ENCODE results near the gene LEPR.
"Not testable (repeated sequence)": the region's sequence is repeated elsewhere in the genome, so short reads cannot be mapped to it uniquely, and the experiment has no call there.

Gene LEPR

DNA sequence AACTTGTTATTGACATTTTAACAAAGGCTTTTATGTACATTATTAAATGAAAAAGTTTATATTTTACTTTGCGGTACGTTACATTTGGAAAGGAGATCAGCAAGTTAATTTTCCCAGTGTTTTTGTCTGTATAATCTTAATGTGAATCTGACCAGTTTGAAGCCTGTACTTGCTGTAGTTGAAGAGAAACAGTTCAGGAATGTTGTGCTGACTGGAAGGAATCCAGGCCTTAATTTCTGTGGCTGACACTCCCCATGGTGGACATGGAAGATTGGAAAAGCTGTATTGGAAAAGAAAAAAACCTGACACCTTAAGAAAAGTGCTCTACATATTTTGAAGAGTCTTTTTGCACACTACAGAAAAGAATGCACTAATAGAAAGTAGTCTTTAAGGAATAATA lies 15.5 kb downstream of the LEPR start:
- no peak for DNase-seq (ENCODE audit: low spot score)

DNA sequence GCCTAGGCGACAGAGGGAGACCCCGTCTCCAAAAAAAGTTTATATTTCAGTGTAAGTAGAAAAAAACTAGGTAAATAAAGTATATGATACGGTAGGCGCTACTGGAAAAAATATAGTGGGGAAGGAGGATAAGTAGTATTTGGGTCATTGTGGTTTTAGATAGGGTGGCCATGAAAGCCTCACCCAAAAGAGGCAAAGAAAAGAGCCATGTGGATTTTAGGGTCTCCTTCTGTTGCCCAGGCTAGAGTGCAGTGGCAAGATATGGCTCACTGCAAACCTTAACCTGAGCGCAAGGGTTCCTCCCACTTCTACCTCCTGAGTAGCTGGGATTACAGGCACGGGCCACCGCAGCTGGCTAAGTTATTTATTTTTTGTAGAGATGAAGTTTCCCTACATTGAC lies 17.1 kb downstream of the LEPR start:
- DNase-seq (ENCODE audit: low spot score) = no peak

DNA sequence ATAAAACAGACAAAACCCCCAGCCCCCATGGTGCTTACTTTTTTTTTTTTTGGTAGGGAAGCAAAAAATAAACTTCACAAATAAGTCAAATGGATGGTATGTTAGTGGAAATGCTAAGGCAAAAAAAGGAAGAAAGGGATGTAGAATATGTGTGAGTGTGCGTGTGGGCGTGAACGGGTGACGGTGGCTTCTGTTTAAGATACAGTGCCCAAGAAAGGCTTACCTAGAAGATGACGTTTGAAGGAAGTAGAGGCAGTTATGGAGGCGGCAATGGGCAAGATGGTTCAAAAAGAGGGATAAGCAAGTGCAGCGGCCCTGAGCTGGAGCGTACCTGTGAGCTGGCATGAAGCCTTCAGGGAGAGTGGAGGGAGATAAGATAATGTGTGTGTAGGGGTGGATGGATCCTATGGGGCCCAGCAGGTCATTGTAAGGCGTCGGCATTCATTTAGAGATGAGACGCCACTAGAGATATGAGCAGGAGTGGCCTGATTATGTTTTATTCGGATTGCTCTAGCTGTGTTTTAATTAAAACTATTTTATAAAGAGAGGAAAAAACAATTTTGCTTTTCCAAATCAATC lies 19.9 kb downstream of the LEPR start:
- DNase-seq (ENCODE audit: low spot score) = no peak

DNA sequence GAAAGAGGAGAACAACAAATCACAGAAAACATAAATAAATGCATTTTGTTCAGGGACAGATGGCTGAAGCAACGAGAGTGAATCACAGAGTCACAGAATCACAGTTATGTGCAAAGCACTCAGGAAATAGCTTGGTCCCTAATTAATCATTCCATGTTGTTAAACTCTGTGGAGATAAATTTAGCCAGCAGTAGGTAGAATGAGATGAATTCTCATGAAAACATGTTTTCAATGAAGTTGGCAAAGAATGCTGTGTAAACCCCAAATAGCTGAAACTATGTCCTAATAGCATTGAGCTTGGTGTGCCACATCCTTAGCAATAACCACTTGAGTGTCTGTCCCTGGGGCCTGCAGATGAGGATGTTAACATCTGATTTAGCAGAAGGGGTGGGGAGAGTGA lies 20.4 kb downstream of the LEPR start:
- no peak for DNase-seq (ENCODE audit: low spot score)

DNA sequence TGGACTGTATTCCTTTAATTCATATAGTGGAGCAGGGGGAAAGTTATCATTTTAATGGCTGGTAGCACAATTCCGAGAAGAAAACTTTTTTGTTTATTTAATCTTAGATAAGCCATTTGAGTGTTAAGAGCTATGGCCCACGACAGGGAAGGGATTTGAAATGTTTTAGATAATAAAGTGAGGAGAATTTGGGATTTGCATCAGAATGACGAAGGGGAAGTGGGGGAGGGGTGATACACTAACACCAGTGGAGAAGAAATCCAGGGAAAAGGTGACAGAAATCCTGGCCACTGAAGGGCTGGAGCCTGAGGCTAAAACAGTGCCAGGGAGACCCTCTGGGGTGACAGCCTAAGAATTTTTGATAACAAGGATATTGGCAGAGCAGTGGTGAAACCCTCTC lies 21.0 kb downstream of the LEPR start:
- no peak for DNase-seq (ENCODE audit: low spot score)

DNA sequence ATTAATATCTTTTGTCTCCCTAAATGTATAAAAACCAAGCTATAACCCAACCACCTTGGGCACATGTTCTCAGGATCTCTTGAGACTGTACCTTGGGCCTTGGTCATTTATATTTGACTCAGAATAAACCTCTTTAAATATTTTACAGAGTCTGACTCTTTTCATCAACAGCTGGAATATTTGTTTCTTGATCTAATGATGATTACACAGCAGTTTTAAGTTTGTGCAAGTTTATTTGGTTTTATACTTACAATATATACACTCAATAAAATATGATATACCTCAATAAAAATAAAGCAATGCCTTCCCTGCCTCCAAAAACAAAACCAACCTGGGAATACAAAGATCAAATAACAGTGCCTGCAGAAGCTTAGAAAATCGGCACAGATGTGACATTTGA lies 22.0 kb downstream of the LEPR start:
- DNase-seq (ENCODE audit: low spot score) = no peak

DNA sequence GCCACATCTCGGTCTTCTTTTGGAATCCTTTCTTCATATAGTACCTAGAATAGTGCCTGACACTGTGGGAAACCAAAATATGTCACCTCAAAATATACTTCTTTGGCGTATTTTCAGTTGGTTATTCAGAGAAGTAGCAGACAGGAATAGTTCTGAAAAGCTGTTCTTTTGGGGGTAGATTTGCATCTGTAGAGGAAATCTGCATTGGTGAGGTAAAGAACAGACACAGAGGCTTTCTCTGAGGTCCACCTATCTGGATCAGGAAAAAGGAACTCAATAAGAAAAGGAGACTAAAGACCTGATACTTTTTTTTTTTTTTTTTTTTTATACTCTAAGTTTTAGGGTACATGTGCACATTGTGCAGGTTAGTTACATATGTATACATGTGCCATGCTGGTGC lies 23.2 kb downstream of the LEPR start:
- no peak for DNase-seq (ENCODE audit: low spot score)

DNA sequence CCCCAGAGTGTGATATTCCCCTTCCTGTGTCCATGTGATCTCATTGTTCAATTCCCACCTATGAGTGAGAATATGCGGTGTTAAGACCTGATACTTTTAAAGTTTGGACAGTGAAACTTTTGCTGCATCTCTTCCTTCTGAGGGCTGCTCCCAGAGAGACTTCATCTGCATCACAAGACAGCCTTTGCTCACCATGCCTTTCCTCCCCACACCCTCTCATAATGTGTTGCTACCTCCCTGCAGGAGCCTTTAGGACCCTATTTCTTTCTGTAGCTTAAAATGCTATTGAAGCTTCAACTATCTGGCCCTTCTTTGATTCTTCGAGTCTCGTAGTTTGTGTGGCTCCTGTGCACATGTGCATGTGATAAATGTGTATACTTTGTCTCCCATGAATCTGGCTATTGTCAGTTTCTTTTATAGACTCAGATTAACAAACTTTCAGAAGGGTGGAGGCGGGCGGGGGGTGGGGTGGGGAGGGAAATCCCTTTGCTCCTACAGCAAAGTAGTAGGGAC lies 23.7 kb downstream of the LEPR start:
- no peak for DNase-seq (ENCODE audit: low spot score)

DNA sequence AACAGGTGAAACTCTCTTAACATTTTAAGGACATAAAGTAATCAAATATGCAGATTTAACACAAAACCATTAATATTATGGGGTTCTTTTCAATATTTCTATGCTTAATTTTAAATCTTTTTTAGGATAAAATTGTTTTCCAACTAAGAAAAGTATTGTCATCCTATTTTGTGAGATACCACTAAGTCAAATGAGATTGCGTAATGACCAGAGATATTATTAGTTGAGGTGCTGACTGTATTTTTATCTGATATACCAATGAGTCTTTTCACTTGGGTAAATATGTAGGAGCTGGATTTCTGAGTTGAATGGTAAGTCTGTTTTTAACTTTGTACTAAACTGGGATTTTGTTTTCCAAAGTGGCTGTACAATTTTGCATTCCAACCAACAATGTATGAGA lies 25.4 kb downstream of the LEPR start:
- DNase-seq (ENCODE audit: low spot score) = no peak

DNA sequence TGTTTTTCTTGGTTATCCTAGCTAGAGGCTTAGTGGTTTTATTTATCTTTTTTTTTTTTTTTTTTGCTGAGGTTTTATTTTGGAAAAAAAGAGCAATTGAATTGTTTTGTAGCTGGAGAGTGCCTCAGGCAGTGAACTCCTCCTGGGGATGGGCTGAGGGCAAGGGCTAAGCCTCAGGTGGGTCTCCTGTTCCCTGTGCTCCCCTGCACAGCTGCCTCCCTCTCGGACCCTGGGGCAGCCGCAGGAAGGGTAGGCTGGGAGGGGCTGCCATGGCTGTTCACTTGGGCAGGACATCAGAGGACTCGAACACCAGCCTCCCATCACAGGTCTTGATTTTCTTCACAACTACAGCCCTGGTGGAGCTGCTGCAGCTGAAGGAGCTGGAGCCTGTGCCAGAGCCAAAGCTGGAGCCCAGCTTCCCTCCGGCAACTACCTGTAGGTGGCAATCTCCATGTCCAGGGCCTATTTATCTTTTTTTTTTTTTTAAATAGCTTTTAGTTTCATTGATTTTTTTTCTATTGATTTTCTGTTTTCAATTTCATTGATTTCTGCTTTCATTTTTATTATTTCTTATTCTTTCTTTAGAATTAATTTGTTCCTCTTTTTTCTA lies 28.9 kb downstream of the LEPR start:
- DNase-seq (ENCODE audit: low spot score) = no peak

DNA sequence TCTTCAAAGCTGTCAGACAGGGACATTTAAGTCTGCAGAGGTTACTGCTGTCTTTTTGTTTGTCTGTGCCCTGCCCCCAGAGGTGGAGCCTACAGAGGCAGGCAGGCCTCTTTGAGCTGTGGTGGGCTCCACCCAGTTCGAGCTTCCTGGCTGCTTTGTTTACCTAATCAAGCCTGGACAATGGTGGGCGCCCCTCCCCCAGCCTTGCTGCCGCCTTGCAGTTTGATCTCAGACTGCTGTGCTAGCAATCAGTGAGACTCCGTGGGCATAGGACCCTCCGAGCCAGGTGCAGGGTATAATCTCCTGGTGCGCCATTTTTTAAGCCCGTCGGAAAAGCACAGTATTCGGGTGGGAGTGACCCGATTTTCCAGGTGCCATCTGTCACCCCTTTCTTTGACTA lies 35.2 kb downstream of the LEPR start:
- not testable (repeated sequence) for DNase-seq (ENCODE audit: low spot score)

DNA sequence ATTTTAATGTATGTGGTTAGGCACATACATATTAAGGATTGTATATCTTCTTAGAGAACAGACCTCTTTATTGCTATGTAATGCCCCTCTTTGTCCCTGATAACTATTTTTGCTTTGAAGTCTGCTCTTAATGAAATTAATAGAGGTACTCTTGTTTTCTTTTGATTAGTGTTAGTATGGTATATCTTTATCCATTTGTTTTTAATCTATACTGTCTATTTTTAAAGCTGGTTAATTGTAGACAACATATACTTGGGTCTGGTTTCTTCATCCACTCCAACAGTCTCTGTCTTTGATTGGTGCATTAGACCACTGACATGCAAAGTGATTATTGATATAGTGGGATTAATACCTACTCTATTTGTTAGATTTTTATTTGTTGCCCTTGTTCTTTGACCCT lies 36.0 kb downstream of the LEPR start:
- no peak for DNase-seq (ENCODE audit: low spot score)

DNA sequence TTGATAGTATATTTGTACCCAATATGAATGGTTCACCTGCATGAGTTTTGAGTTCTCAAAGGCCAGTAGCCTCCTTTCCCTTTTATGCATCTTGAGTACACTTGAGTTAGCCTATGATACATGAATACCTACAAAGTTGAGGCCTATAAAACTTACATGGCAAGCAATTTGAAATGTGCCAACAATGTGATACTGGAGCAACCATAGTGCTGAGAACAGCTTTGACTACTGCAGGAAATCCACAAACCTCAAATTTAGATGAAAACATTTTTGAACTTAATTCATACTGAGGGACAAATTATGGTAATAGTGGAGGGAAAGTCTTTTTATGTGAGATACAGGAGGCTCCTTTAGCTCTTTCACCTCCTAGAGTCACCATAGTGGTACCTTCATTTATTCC lies 37.4 kb downstream of the LEPR start:
- DNase-seq (ENCODE audit: low spot score) = no peak

DNA sequence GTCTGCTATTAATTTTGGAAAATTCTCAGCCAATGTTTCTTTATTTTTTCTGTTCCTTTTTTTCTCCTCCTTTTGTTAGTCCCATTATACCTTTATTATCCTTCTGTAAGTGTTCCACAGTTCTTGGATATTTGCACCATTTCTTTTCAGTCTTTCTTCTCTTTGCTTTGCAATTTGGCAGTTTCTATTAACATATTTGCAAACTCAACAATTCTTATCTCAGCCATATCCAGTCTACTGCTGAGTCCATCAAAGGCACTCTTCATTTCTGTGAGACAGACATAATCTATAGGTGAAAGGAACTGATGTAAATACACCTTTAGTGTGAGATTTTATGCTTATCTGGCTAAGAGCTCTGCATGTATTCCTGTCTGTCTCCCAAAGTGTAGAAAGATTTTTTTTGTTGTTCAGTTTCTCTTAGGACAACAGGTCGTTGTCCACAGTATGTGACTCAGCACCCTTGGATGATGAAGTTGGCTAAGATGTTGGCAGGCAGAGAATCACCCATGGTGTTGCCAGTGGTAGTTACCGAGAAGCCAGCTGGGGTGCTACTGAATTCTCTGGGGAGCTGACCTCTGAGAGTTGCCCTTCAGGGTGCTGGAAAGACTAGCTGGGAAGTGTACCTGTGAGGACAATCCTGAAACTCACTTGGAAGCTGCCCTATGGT lies 38.4 kb downstream of the LEPR start:
- DNase-seq (ENCODE audit: low spot score) = no peak

DNA sequence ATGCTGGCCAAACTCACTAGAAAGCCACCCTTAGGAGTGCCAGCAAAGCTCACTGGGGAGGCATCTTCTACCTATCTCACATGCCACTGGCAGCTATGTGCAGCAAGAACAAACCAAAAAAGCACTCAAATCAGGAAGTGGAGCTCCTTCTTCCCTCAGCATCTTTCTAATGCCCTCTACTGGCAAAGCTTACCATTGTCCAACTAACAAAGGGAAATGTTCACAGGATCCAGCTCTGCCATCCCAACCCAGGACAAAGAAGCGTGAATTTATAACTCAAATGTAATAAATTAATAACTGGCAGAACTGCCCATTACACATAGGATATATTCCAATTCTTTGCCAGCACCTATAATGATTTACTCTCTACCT lies 38.9 kb downstream of the LEPR start:
- DNase-seq (ENCODE audit: low spot score) = peak; percentile 68

DNA sequence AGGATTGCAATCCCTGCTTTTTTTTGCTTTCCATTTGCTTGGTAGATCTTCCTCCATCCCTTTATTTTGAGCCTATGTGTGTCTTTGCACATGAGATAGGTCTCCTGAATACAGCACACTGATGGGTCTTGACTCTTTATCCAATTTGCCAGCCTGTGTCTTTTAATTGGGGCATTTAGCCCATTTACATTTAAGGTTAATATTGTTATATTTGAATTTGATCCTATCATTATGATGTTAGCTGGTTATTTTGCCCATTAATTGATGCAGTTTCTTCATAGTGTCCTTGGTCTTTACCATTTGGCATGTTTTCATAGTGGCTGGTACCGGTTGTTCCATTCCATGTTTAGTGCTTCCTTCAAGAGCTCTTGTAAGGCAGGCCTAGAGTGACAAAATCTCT lies 45.4 kb downstream of the LEPR start:
- DNase-seq (ENCODE audit: low spot score) = not testable (repeated sequence)

DNA sequence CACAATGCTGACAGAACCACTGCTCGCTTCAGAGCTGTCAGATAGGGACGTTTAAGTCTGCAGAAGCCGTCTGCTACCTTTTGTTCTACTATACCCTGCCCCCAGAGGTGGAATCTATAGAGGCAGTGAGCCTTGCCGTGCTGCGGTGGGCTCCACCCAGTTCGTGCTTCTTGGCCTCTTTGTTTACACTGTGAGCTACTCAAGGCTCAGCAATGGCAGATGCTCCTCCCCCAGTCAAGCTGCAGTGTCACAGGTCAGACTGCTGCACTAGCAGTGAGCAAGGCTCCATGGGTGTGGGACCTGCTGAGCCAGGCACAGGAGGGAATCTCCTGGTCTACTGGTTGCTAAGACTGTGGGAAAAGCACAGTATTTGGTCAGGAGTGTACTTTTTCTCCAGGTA lies 47.1 kb downstream of the LEPR start:
- no peak for DNase-seq (ENCODE audit: low spot score)

DNA sequence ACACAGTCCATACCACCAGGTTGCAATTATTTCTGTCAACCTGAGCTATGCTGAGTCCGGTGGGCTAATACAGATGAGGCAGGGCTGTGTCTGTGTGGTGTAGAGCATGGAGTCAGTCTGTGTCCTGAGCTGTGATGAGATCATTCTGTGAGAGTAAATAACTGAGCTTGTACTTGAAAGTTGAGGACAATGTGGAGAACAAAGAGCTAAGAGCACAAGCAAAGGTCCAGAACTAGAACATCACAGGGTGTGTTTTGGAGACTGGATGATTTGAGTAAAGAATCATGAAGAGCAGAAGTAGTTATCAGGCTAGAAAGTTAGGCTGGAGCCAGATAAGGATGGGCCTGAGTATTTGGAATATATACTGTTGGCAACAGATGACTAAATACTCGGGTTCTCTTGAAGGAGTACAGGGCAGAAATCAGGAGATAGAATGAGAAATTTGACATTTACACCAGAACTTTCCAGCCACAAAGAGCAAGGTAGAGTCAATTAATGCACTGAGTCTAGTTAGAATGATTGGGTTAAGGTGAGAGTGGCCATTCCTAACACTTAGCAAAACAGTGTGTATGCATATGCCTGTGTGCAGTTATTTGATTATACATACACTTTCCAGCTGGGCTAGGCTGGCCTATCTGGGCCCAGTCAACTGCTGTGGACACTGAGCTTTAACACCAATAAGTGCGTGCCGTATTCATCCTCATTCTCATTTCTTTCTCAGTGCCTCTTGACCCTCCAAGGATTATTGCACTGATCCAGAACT lies 48.8 kb downstream of the LEPR start:
- no peak for DNase-seq (ENCODE audit: low spot score)

DNA sequence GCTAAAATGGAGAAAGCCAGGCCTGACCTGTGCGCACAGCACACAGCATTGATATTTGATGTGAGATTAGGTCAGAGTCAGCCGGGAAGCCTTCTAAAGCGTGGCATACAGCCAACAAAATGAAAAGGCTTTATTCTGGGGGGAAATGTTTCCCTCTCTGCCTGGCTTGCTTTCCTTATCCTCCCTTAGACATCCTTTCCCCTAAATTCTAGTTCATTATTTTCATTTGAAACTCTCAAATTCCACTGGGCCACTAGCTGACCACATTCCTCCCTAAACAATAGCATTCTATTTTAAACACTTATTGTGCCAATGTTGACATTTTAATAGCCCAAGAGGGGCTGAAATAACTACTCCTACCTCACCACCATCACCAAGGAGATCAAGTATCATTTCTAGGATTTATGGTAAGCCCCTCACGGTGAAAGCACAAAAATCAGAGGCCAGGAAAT lies 49.4 kb downstream of the LEPR start:
- no peak for DNase-seq (ENCODE audit: low spot score)

Data from cerebellar cortex (tissue), 1 donor.